ENCODE measurements around the gene ATP5PO. TPM values are rescaled to one million over a fixed set of nuclear protein-coding genes. Genes with fewer than 3 reads are reported as not detected.
A peak's percentile ranks its signal among the peaks of the same experiment; 100 is the strongest.

ATP5PO gene
- total RNA-seq, 1 donor from 2014 or later: 218 TPM

- Mint-ChIP-seq H3K4me3 (ENCODE audit: unreplicated experiment) (peak overlapping the region; percentile 31), H3K9me3 (ENCODE audit: unreplicated experiment) (no peaks in the 10 kb centered on the region), H3K27me3 (ENCODE audit: unreplicated experiment) (peaks cover 2% of the 10 kb centered on the region), H3K4me1 (ENCODE audit: unreplicated experiment) (peaks cover 13% of the 10 kb centered on the region), H3K27ac (ENCODE audit: unreplicated experiment) (no peak overlapping the region), H3K36me3 (ENCODE audit: low read depth, unreplicated experiment) (peaks cover 3% of the 10 kb centered on the region)
- DNase-seq (ENCODE audit: low spot score): no peak
- no peak for TF ChIP-seq CTCF (IDR thresholded peaks at IDR 0.05; ENCODE audit: unreplicated experiment)
These were observed 34.2 kb upstream of the ATP5PO start for GRCh38 chr21:33949516-33950430.

GRCh38 chr21:33948951-33949444 is 33.4 kb upstream of the ATP5PO start:
- TF ChIP-seq CTCF (IDR thresholded peaks at IDR 0.05; ENCODE audit: unreplicated experiment): no peak
- H3K4me3 Mint-ChIP-seq (ENCODE audit: unreplicated experiment): no peak overlapping the region
- no peak overlapping the region for H3K27ac Mint-ChIP-seq (ENCODE audit: unreplicated experiment)
- peaks cover 2% of the 10 kb centered on the region for H3K27me3 Mint-ChIP-seq (ENCODE audit: unreplicated experiment)
- H3K4me1 Mint-ChIP-seq (ENCODE audit: unreplicated experiment): peaks cover 13% of the 10 kb centered on the region
- no peaks in the 10 kb centered on the region for H3K9me3 Mint-ChIP-seq (ENCODE audit: unreplicated experiment)
- peaks cover 3% of the 10 kb centered on the region for H3K36me3 Mint-ChIP-seq (ENCODE audit: low read depth, unreplicated experiment)
- DNase-seq (ENCODE audit: low spot score): no peak

GRCh38 chr21:33948096-33948950 is 32.7 kb upstream of the ATP5PO start:
- Mint-ChIP-seq H3K27me3 (ENCODE audit: unreplicated experiment) (peaks cover 3% of the 10 kb centered on the region), H3K36me3 (ENCODE audit: low read depth, unreplicated experiment) (peaks cover 3% of the 10 kb centered on the region), H3K9me3 (ENCODE audit: unreplicated experiment) (no peaks in the 10 kb centered on the region), H3K4me1 (ENCODE audit: unreplicated experiment) (peaks cover 13% of the 10 kb centered on the region), H3K4me3 (ENCODE audit: unreplicated experiment) (no peak overlapping the region), H3K27ac (ENCODE audit: unreplicated experiment) (peak overlapping the region; percentile 84)
- peak; percentile 56 for DNase-seq (ENCODE audit: low spot score)
- no peak for TF ChIP-seq CTCF (IDR thresholded peaks at IDR 0.05; ENCODE audit: unreplicated experiment)

- DNase-seq (ENCODE audit: low spot score): peak; percentile 47
- no peaks in the 10 kb centered on the region for H3K9me3 Mint-ChIP-seq (ENCODE audit: unreplicated experiment)
- no peak overlapping the region for H3K4me3 Mint-ChIP-seq (ENCODE audit: unreplicated experiment)
- H3K36me3 Mint-ChIP-seq (ENCODE audit: low read depth, unreplicated experiment): peaks cover 3% of the 10 kb centered on the region
- peaks cover 4% of the 10 kb centered on the region for H3K27me3 Mint-ChIP-seq (ENCODE audit: unreplicated experiment)
- no peak for TF ChIP-seq CTCF (IDR thresholded peaks at IDR 0.05; ENCODE audit: unreplicated experiment)
- peaks cover 13% of the 10 kb centered on the region for H3K4me1 Mint-ChIP-seq (ENCODE audit: unreplicated experiment)
- peak overlapping the region; percentile 84 for H3K27ac Mint-ChIP-seq (ENCODE audit: unreplicated experiment)
These were observed 32.0 kb upstream of the ATP5PO start for GRCh38 chr21:33947451-33948095.
